ENCODE data around the gene LRRC8C. TPM values are rescaled to one million over a fixed set of nuclear protein-coding genes. Genes with fewer than 3 reads are reported as not detected.

LRRC8C gene
- total and polyA plus RNA-seq, 2 experiments from 2014 or later, result 0.89 to 3.9 TPM

DNA sequence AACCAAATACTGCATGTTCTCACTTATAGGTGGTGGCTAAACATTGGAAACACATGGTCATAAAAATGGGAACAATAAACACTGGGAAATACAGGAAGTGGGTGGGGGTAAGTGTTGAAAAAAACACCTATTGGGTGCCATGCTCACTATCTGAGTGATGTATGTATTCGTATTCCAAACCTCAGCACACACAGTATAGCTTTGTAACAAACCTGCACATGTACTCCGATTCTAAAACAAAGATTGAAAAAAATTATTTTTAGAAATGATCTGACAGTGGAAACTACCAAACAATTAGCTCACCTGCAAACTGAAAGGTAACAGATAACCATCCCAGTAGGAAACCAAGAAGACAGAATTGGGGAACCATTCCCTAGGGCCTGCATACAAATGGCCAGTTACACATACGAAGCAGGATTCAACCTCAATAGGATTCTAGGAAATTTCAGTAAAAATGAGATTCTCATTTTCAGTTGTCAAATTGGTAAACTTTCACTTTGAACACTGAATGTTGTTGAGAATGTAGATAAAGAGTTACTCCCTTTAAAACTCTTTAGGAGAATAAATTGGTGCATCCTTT is 99.8 kb downstream of the LRRC8C start:
- H2AFZ ChIP-seq, result no peak overlapping the region
- Mint-ChIP-seq H3K27me3 (ENCODE audit: insufficient read depth, low read depth, poor library complexity) (no peaks in the 10 kb centered on the region), H3K36me3 (ENCODE audit: low read depth) (no peaks in the 10 kb centered on the region)

More for the DNA sequence above, 99.8 kb downstream of the LRRC8C start:
- TF ChIP-seq, protein P1, sequence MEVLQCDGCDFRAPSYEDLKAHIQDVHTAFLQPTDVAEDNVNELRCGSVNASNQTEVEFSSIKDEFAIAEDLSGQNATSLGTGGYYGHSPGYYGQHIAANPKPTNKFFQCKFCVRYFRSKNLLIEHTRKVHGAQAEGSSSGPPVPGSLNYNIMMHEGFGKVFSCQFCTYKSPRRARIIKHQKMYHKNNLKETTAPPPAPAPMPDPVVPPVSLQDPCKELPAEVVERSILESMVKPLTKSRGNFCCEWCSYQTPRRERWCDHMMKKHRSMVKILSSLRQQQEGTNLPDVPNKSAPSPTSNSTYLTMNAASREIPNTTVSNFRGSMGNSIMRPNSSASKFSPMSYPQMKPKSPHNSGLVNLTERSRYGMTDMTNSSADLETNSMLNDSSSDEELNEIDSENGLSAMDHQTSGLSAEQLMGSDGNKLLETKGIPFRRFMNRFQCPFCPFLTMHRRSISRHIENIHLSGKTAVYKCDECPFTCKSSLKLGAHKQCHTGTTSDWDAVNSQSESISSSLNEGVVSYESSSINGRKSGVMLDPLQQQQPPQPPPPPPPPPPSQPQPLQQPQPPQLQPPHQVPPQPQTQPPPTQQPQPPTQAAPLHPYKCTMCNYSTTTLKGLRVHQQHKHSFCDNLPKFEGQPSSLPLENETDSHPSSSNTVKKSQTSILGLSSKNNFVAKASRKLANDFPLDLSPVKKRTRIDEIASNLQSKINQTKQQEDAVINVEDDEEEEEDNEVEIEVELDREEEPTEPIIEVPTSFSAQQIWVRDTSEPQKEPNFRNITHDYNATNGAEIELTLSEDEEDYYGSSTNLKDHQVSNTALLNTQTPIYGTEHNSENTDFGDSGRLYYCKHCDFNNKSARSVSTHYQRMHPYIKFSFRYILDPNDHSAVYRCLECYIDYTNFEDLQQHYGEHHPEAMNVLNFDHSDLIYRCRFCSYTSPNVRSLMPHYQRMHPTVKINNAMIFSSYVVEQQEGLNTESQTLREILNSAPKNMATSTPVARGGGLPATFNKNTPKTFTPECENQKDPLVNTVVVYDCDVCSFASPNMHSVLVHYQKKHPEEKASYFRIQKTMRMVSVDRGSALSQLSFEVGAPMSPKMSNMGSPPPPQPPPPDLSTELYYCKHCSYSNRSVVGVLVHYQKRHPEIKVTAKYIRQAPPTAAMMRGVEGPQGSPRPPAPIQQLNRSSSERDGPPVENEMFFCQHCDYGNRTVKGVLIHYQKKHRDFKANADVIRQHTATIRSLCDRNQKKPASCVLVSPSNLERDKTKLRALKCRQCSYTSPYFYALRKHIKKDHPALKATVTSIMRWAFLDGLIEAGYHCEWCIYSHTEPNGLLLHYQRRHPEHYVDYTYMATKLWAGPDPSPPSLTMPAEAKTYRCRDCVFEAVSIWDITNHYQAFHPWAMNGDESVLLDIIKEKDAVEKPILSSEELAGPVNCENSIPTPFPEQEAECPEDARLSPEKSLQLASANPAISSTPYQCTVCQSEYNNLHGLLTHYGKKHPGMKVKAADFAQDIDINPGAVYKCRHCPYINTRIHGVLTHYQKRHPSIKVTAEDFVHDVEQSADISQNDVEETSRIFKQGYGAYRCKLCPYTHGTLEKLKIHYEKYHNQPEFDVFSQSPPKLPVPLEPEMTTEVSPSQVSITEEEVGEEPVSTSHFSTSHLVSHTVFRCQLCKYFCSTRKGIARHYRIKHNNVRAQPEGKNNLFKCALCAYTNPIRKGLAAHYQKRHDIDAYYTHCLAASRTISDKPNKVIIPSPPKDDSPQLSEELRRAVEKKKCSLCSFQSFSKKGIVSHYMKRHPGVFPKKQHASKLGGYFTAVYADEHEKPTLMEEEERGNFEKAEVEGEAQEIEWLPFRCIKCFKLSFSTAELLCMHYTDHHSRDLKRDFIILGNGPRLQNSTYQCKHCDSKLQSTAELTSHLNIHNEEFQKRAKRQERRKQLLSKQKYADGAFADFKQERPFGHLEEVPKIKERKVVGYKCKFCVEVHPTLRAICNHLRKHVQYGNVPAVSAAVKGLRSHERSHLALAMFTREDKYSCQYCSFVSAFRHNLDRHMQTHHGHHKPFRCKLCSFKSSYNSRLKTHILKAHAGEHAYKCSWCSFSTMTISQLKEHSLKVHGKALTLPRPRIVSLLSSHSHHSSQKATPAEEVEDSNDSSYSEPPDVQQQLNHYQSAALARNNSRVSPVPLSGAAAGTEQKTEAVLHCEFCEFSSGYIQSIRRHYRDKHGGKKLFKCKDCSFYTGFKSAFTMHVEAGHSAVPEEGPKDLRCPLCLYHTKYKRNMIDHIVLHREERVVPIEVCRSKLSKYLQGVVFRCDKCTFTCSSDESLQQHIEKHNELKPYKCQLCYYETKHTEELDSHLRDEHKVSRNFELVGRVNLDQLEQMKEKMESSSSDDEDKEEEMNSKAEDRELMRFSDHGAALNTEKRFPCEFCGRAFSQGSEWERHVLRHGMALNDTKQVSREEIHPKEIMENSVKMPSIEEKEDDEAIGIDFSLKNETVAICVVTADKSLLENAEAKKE (CRISPR knock-in tag; IDR thresholded peaks at IDR 0.05), result no peak
- no peak for TF ChIP-seq ZNF114 (CRISPR knock-in tag; IDR thresholded peaks at IDR 0.05)
- TF ChIP-seq EZH2phosphoT487 (IDR thresholded peaks at IDR 0.05; ENCODE audit: unreplicated experiment), result no peak
- no peak for TF ChIP-seq CREB1 (CRISPR knock-in tag; IDR thresholded peaks at IDR 0.05; ENCODE audit: low read depth)
- TF ChIP-seq JUNB (IDR thresholded peaks at IDR 0.05; ENCODE audit: unreplicated experiment), result no peak
- TF ChIP-seq, protein P2, sequence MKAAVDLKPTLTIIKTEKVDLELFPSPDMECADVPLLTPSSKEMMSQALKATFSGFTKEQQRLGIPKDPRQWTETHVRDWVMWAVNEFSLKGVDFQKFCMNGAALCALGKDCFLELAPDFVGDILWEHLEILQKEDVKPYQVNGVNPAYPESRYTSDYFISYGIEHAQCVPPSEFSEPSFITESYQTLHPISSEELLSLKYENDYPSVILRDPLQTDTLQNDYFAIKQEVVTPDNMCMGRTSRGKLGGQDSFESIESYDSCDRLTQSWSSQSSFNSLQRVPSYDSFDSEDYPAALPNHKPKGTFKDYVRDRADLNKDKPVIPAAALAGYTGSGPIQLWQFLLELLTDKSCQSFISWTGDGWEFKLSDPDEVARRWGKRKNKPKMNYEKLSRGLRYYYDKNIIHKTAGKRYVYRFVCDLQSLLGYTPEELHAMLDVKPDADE (IDR thresholded peaks at IDR 0.05), result no peak
- TF ChIP-seq, protein P3, sequence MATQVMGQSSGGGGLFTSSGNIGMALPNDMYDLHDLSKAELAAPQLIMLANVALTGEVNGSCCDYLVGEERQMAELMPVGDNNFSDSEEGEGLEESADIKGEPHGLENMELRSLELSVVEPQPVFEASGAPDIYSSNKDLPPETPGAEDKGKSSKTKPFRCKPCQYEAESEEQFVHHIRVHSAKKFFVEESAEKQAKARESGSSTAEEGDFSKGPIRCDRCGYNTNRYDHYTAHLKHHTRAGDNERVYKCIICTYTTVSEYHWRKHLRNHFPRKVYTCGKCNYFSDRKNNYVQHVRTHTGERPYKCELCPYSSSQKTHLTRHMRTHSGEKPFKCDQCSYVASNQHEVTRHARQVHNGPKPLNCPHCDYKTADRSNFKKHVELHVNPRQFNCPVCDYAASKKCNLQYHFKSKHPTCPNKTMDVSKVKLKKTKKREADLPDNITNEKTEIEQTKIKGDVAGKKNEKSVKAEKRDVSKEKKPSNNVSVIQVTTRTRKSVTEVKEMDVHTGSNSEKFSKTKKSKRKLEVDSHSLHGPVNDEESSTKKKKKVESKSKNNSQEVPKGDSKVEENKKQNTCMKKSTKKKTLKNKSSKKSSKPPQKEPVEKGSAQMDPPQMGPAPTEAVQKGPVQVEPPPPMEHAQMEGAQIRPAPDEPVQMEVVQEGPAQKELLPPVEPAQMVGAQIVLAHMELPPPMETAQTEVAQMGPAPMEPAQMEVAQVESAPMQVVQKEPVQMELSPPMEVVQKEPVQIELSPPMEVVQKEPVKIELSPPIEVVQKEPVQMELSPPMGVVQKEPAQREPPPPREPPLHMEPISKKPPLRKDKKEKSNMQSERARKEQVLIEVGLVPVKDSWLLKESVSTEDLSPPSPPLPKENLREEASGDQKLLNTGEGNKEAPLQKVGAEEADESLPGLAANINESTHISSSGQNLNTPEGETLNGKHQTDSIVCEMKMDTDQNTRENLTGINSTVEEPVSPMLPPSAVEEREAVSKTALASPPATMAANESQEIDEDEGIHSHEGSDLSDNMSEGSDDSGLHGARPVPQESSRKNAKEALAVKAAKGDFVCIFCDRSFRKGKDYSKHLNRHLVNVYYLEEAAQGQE (IDR thresholded peaks at IDR 0.05; ENCODE audit: unreplicated experiment), result no peak
- TF ChIP-seq NANOG (IDR thresholded peaks at IDR 0.05; ENCODE audit: borderline replicate concordance), result no peak
- H3K27ac ChIP-seq (ENCODE audit: low read depth), result no peak overlapping the region; the same call in 1 of the 2 replicates
- H3K27ac Mint-ChIP-seq, result no peak overlapping the region
- DNase-seq (ENCODE audit: low spot score), result no peak
- H4K20me1 ChIP-seq (replicated peaks; ENCODE audit: insufficient read depth), result no peaks in the 10 kb centered on the region
- no peak for ATAC-seq
- no peaks in the 10 kb centered on the region for H3K36me3 ChIP-seq (ENCODE audit: insufficient read depth)
- no peaks in the 10 kb centered on the region for H3F3A ChIP-seq (replicated peaks; ENCODE audit: low read depth)
- no peaks in the 10 kb centered on the region for H3K9me3 Mint-ChIP-seq
- 0 out of 2 replicates have a peak, but pooled peaks cover 4% of the 10 kb centered on the region for H3K4me1 ChIP-seq (ENCODE audit: insufficient read depth)
- no peak overlapping the region for H3K4me3 ChIP-seq
- H3K4me3 Mint-ChIP-seq, result no peak overlapping the region
- no peaks in the 10 kb centered on the region for H3K27me3 ChIP-seq (ENCODE audit: insufficient read depth)
- peaks cover 8% of the 10 kb centered on the region for H3K9me2 ChIP-seq (ENCODE audit: insufficient read depth)
- peaks cover 15% of the 10 kb centered on the region for H3K4me1 Mint-ChIP-seq
- H3K4me2 ChIP-seq, result no peak overlapping the region
- no peaks in the 10 kb centered on the region for H3K79me2 ChIP-seq (replicated peaks; ENCODE audit: insufficient read depth)

Measured in GM23338 (cell line).